ENCODE results near the gene RAB40B. TPM values are rescaled to one million over a fixed set of nuclear protein-coding genes. Genes with fewer than 3 reads are reported as not detected.
"Not testable (repeated sequence)": the region's sequence is repeated elsewhere in the genome, so short reads cannot be mapped to it uniquely, and the experiment has no call there.

Gene RAB40B
- 28.7 and 37.8 TPM in 2 replicates for total RNA-seq (2014; rRNA removed; shearing (Covaris generic))

GRCh38 chr17:82698065-82698973 is at the start of gene RAB40B:
RAB40B (minus strand) TSS chr17:82698698; CDS start chr17:82698596, 102 bp downstream.
- in situ Hi-C loops (cut with HindIII; ENCODE audit: low sequenced_read_pairs): no loop called here
- peak; percentile 99 for DNase-seq (ENCODE audit: low spot score)

DNA sequence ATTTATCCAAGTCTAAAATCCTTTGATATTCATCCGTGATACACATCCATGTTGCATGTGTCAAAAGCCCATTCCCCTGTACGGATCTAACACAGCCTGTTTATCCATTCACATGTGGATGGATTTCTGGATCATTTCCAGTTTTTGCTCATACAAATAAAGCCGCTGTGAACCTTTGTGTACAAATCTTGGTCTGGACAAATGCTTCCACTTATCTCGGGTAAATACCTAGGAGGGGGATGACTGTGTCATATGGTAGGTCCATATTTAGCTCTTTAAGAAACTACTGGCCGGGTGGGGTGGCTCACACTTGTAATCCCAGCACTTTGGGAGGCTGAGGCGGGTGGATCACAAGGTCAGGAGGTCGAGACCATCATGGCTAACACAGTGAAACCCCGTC is 47.0 kb upstream of the RAB40B start:
- in situ Hi-C loops (cut with HindIII; ENCODE audit: low sequenced_read_pairs): no loop called here
- DNase-seq (ENCODE audit: low spot score): no peak

GRCh38 chr17:82744736-82745135 is 46.2 kb upstream of the RAB40B start:
- in situ Hi-C loops (cut with HindIII; ENCODE audit: low sequenced_read_pairs): not testable (repeated sequence)

DNA sequence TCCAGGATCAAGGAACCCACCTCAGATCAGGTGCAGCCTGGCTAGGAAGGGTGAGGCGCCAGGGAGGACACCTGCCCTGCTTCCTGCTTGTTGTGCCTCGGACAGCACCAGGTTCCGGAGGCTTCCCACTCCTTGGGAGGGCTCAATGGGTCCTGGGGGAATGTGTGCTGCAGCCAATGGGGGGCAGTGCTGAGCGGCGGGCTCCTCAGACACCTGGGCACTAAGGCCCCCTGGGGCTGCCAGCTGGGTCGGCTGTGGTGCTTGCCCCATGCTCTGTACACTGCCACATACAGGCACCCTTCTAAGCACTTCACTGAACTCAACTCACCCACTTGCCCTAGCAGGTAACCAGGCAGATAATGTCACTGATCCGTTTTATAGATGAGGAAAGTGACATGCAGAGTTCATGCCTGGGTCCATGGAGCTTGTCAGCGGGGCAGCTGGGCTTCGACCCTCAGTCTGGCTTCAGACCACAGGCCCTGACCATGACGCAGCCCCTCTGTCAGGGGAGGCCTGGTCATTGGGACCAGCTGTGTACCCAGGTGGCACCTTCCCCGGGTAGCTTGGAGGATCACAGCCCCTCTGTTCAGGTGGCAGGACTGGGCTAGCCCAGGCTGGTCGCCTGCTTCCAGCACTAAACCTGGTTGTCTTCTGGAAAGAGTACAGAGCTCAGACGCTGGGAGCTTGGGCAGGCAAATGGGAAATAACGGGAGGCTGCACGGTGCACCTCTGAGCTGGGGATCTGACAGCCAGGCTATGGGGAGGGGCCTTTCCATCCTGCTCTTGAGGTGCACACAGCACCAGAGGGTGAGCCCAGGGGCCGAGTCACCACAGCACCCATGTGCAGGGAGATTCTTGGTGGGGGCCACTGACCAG is 45.1 kb upstream of the RAB40B start:
- in situ Hi-C loops (cut with HindIII; ENCODE audit: low sequenced_read_pairs): no loop called here
- DNase-seq (ENCODE audit: low spot score): no peak

More at GRCh38 chr17:82744736-82745135, 46.2 kb upstream of the RAB40B start:
- DNase-seq (ENCODE audit: low spot score): not testable (repeated sequence)

DNA sequence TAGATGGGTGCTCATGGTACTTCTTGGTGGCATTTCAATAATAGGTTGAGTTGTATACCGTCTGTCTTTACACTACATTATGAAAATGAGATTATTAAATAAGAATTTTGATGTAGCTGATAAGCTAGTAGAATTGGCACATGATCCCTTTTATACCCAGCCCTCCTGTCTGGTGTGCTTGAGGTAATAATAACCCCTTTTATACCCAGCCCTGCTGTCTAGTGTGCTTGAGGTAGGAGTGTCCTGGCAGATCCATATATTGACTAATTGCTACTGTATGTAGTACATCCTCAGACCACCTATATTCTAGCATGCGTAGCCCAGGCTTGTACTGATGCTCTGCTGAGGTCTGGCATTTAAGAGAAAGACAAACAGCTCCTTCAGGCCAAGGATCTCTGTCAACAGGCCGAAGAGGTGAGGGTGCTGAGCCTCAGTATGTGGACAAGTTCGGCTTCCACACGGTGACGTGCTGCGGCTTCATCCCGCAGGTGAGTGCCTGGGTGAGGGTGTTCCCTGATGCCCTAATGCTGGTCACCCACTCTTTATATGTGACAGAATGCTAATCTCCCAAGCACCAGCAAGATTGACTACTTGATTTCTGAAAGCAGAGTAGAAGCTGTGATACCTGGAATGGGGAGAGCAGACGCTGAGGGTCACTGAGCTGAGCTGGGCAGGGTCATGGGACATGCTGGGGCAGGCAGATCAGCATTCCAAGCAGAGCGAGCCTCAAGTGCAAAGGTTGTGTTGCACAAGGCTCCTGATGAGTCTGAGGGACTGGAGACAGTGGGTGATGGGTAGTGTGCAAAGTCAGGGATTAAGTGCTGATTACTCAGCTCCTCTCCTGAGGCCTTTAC is 42.6 kb upstream of the RAB40B start:
- in situ Hi-C loops (cut with HindIII; ENCODE audit: low sequenced_read_pairs): no loop called here
- DNase-seq (ENCODE audit: low spot score): no peak

DNA sequence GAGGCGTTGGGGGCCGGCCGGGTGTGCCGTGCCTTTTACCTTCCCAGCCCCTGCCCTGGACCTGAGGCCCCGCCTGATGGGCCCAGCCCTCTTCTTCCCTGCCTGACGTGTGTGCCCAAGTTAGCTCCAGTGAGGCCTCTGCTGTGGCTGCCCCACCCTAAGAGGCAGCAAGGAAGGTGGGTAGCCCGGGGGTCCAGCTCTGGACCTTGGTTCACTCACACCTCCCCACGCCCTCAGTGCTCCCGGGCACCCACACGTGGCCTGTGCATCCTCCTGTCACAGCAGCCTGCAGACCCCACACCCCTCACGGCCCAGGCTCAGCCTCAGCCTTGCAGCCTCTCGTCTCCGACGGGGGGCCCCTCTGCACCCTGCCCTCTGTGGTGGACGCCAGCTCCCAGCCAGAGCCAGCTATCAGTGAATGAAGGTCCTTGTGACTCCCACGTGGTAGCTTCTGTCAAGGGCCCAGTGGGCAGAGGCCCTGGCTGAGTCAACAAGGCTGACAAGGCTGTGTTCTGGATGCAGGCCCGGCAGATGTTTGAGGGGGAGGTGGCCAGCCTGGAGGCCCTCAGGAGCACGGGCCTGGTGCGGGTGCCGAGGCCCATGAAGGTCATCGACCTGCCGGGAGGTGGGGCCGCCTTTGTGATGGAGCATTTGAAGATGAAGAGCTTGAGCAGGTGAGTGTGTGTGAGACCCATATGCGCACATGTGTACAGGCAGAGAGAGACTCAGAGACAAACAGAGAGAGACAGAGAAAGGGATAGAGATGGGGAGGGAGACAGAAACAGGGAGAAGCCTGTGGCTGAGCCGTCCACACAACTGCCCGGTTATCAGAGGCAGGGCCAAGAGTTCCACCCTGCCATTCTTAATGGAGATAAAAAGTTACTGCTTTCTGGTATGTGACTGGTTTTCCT is 39.7 kb upstream of the RAB40B start:
- in situ Hi-C loops (cut with HindIII; ENCODE audit: low sequenced_read_pairs): no loop called here

DNA sequence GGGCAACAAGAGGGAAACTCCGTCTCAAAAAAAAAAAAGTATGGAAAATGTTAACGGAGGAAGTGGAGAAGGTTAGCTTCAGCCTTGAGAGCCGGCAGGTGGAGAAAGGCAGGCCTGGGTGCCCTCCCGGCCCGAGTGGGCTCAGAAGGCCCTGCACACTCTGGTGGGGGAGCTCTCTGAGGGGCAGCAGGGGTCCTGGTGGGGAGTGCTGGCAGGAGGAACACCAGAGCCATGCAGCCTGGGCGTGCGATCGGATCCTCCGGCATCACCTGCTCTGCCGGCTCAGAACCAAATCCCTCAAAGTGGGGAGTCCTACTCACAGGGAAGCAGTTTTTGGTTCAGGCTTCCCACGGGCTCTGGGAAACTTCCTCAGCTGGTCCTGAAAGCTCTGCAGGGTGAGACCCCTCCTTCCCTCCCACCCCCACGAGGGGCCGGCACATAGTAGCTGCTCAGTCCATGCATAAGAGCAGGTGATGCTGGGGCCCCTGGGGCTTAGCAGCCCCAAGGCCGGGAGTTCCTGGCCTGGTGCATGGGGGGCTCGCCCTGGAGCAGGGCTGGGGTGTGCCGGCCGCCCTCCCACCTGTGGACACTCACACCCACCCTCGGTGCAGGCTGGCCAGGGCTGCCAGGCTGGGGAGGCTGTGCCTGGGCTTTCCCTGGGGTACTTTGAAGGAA is 38.1 kb upstream of the RAB40B start:
- no peak for DNase-seq (ENCODE audit: low spot score)

More for the DNA sequence above, 39.7 kb upstream of the RAB40B start:
- no peak for DNase-seq (ENCODE audit: low spot score)

GRCh38 chr17:82734987-82735866 is 36.7 kb upstream of the RAB40B start, which contains the start of gene FN3K:
FN3K (plus strand) TSS chr17:82735615; CDS start chr17:82735637, 22 bp downstream.
- in situ Hi-C loops (cut with HindIII; ENCODE audit: low sequenced_read_pairs): no loop called here
- DNase-seq (ENCODE audit: low spot score): peak; percentile 69

More for the DNA sequence above, 38.1 kb upstream of the RAB40B start:
- in situ Hi-C loops (cut with HindIII; ENCODE audit: low sequenced_read_pairs): no loop called here

- no peak for DNase-seq (ENCODE audit: low spot score)
- in situ Hi-C loops (cut with HindIII; ENCODE audit: low sequenced_read_pairs): no loop called here
Measured at GRCh38 chr17:82732118-82732743, 33.7 kb upstream of the RAB40B start.

DNA sequence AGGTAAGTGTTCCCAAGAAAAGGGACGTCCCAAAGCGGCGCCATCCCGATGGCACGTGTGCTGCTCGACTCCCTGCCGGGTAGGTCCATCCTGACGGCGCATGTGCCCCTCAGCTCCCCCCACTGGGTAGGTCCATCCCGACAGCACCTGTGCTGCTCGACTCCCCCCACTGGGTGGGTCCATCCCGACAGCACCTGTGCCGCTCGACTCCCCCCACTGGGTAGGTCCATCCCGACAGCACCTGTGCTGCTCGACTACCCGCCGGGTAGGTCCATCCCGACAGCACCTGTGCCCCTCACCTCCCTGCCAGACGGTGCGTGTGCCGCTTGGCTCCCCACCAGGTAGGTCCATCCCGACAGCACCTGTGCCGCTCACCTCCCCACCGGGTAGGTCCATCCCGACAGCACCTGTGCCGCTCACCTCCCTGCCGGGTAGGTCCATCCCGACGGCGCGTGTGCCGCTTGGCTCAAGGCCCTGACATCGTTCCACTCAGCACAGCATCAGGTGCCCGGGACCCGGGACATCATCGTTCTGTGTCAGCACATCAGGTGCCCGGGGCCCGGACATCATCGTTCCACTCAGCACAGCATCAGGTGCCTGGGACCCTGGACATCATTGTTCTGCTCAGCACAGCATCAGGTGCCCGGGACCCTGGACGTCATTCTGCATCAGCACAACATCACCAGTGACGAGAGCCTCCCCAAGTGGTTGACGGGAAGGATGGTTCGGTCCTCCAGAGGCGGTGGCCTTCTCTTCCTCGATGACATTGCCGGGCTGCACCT is 31.2 kb upstream of the RAB40B start:
- in situ Hi-C loops (cut with HindIII; ENCODE audit: low sequenced_read_pairs): no loop called here
- DNase-seq (ENCODE audit: low spot score): no peak

DNA sequence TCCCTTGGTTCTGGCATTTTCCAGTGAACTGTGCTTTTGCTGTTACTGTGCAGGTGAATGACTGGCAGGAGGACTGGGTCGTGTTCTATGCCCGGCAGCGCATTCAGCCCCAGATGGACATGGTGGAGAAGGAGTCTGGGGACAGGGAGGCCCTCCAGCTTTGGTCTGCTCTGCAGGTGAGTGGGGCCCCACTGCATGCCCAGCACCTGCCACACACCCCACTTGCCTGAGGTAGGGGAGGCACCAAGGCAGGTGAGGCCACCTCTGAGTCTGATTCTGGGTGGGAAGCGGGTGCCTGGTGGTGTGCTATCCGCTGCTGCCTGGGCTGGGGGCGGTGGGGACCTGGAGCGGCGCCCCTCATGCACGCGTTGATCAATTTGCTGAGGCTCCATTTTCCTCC is 27.9 kb upstream of the RAB40B start:
- no peak for DNase-seq (ENCODE audit: low spot score)
- in situ Hi-C loops (cut with HindIII; ENCODE audit: low sequenced_read_pairs): no loop called here

DNA sequence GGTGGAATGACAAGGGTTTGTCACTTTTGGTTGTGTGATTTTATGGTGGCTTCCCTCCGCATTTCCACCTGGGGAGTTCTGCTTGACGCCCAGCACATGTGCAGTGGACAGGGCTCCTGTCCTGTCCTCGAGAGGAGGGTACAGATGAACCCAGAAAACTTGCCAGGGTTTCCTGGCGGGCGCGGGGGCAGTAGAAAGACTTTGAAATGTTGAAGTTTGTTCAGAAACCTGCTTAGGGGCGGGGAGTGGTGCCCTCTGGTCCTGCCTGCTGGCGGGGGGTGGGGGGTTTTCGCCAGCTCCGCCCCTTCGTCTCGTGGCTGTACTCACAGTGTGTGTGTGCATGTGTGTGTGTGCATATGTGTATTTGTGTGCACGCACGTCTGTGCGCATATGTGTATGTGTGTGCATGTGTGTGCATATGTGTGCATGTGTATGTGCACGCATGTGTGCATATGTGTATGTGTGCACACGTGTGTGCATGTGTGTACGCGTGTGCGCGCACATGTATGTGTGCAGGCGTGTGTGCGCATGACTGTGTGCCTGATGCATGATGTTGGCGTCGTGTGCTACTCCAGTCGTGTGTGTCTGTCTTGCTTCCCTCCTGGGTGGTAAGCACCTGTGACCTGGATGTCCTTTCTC is 24.8 kb upstream of the RAB40B start:
- in situ Hi-C loops (cut with HindIII; ENCODE audit: low sequenced_read_pairs): no loop called here
- no peak for DNase-seq (ENCODE audit: low spot score)

GRCh38 chr17:82722341-82723013 is 24.0 kb upstream of the RAB40B start:
- in situ Hi-C loops (cut with HindIII; ENCODE audit: low sequenced_read_pairs): no loop called here
- no peak for DNase-seq (ENCODE audit: low spot score)

DNA sequence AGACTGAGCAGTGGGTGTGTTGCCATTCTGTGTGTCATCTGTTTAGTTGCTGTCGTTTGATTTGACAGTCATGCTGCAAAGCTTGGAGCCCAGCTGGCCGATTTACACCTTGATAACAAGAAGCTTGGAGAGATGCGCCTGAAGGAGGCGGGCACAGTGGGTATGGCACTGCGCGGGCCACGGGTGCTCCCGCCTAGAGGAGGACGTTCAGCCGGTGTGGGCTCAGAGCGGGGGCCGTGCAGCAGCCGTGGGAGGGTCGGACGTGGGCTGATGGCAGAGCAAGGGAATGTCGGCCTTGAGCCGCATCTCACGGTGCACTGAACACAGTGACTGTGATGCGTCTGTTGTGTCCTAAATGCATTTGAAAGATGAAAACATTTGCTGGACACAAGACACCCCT is 21.7 kb upstream of the RAB40B start:
- in situ Hi-C loops (cut with HindIII; ENCODE audit: low sequenced_read_pairs): no loop called here
- no peak for DNase-seq (ENCODE audit: low spot score)

All from G401 (cell line).